H4 (cell line): ENCODE measurements around the gene LMF1. TPM values are rescaled to one million over a fixed set of nuclear protein-coding genes. Genes with fewer than 3 reads are reported as not detected.
"Not testable (repeated sequence)": the region's sequence is repeated elsewhere in the genome, so short reads cannot be mapped to it uniquely, and the experiment has no call there.

Experiments used
- DNase-seq: peaks from one replicate; pipeline ENCODE4 v3.0.0-alpha.2; 2015; ENCODE audit warnings: low spot score
- total RNA-seq: library from RNA; depleted of rRNA; stranded (reverse); fragments of >200 nt; shearing (Covaris generic); gene quantifications from 2 replicates; pipeline ENCODE4 v1.2.3, GENCODE V29; 2014

LMF1 gene
- total RNA-seq, 1 experiment from 2014 or later, result 31.1 TPM

DNA sequence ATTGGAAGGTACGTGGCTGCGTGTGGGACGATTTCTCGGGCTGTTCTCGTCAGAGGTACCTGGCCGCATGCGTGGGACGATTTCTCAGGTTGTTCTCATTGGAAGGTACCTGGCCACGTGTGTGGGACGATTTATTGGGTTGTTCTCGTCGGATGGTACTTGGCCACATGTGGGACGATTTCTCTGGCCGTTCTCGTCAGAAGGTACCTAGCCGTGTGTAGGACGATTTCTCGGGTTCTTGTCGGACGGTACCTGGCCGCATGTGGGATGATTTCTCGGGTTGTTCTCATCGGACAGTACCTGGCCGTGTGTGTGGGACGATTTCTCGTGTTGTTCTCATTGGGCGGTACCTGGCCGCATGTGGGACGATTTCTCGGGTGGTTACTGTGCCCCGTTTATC is 120.1 kb downstream of the LMF1 start:
- no peak for DNase-seq

GRCh38 chr16:848510-849253 is 122.1 kb downstream of the LMF1 start:
- no peak for DNase-seq

DNA sequence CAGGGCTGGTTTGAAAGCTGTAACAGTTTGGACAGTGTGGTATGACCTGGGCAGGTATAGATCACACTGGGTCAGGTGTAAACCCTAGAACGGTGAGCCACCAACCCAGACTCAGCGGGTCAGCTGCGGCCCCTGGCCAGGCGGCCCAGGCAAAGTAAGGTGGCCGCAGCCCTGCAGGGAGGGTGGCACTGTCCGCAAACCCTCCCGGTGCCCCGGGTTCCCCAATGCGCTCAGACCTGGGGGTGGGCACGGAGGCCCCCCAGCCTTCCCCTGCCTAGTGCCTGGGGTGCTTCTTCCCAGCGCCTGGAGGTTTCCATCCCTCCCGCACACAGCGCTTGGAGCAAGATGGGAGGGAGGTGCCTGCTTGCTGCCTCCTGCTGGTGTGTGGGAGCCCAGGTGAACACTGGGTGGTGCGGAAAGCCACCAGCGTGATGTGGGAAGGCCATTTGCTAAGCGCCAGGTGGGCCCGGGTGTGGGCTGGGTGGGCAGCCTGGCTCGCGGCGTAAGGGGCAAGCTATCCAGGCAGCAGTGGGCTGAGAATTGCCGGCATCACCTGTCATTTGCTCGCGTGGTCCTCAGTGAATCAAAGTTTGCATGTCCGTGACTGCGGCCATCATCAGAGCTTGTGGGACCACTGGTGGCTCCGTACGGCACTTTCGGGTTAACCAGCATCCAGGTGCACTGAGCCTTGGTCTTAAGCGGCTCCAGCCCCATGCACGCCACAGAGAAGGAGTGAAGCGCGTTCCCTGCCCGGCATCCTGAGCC is 122.9 kb downstream of the LMF1 start:
- DNase-seq, result no peak

GRCh38 chr16:847151-847550 is 123.6 kb downstream of the LMF1 start:
- DNase-seq, result no peak

- DNase-seq, result no peak
Measured at GRCh38 chr16:845351-845745, 125.4 kb downstream of the LMF1 start.

DNA sequence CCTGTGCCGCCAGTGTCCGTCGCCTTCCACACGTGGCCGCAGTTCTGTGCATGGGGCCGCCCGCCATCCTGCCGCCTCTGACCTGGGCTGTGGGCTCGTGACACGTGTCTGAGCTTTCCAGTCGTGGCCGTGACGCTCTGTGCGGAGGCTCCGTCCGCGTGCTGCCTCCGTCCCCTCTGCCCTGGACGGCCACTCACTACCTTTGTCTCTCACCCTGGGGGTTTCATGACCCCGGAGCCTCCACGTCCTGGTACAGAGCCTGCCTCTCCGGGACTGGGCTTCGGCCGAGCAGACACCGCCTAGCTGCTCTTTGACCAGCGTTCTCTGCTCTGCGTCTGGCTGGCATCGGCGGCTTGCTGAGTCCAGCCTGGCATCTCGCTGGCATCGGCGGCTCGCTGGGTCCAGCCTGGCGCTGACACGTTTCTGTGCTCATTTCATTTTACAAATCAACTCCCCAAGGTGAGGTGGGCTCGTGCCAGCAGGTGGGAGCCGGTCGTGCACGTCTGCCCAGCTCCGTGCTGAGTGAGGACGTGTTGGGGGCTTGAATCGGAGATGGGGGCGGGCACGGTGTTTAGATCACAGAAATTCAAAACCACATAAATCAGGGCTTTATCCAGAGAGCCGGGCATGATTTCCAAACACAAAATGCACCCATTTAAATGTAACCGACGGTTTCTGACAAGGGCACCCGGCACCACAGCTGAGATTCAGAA is 126.0 kb downstream of the LMF1 start:
- DNase-seq, result no peak

DNA sequence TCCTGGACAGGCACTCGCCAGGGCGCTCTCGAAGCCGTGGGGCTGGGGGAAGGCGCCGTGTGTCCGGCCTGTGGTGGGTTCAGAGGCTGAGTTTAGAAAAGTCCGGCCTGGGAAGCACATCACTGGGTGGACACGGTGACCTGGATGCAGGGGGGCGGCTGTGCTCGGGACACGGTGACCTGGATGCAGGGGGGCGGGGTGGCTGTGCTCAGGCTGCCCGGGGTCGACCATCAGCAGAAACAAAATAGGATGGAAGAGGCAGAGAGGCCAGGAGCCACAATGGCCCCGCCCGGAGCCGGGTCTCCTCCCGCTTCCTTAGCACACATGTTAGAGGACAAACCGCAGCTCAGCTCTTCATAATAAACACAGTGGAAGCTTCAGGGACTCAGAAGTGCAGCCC is 127.0 kb downstream of the LMF1 start:
- DNase-seq, result no peak

DNA sequence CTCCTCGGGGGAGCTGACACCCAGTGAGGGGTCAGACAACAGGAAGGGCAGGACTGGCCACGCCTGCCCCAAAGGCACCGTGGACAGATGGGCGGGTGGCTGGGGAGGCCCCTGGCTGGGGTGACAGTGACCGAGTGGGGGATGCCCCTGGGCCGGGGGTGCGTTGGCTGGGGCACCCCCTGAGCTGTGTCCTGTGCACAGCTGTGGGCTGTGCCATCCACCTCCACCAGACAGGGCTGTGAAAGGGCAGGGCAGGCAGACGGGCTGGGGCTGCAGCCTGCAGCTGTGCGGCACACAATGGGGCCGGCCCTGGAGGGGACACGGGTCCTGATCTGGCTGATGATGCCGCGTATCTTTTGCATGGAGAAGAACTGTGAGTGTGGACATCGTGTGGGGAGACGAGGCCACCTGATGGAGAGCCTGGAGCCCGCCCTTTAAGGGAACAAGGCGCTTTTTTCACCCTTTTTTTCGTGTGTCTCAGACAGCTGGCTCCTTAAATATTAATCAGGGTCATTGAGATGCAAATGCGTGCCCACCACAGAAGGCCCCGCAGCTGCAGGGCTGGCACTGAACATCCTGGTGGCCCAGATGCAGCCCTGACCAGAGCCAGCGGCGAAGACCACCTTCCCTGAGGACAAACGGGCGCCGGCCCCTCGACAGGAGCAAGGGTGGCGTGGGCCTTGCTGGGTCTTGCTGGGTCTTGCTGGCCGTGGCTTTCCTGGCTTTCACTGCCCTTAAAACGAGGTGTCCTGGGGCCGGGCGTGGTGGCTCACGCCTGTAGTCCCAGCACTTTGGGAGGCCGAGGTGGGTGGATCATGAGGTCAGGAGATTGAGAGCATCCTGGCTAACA is 127.8 kb downstream of the LMF1 start:
- DNase-seq, result no peak

GRCh38 chr16:842061-842476 is 128.7 kb downstream of the LMF1 start:
- DNase-seq, result no peak

GRCh38 chr16:841455-842060 is 129.2 kb downstream of the LMF1 start:
- no peak for DNase-seq

GRCh38 chr16:840561-841454 is 130.0 kb downstream of the LMF1 start:
- no peak for DNase-seq

DNA sequence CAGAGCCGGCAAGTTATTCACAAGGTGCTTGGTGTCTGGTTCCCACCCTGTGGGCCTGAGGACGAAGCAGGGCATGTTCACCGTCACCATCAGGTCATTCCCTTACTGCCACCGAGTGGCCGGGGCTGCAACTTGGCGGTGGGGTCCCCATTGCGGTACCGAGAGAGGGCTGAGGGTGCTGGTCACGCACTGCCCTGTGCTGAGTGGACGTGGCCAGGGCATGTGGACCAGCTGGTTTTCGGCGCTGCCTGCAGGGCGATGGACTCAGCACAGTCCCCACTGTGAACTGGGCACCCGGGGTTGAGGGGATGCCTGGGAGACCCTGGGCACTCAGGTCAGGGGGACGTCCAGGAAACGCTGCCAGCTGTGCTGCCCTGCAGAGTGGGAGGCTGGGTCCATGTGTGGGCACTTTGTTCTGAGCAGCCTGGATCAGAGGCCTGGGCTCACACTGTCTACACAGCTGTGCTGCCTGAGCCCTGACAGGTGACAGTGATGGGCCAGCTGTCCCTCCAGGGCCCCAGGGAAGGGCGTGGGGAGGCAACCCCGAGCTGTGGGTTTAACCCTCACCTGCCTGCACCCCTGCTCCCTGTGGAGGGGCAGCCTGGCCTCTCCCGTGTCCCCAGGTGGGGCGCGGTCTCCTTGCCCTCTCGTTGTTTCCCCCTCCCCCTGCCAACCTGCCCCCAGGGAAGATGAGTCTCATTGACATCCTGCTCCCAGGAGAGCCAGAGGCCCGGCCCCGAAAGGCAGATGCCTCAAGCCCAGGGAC is 131.0 kb downstream of the LMF1 start:
- no peak for DNase-seq

DNA sequence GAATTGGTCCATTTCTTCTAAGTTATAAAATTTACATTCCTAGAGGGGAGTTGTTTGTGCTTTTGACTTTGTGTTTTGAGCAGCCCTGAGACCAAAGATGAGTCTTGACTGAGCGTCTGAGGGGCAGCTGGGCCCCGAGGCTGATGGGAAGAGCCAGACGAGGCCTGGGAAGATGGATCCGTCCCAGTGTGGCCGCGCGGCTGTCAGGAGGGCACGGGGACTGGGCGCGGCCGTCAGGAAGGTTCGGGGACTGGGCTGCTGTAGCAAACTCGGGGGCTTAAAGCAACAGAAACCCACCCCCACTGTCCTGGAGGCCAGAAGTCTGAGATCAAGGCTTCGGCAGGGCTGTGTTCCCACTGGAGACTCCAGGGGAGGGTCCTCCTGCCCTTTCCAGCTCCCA is 132.0 kb downstream of the LMF1 start:
- no peak for DNase-seq

GRCh38 chr16:836822-837221 is 134.0 kb downstream of the LMF1 start:
- DNase-seq, result not testable (repeated sequence)

DNA sequence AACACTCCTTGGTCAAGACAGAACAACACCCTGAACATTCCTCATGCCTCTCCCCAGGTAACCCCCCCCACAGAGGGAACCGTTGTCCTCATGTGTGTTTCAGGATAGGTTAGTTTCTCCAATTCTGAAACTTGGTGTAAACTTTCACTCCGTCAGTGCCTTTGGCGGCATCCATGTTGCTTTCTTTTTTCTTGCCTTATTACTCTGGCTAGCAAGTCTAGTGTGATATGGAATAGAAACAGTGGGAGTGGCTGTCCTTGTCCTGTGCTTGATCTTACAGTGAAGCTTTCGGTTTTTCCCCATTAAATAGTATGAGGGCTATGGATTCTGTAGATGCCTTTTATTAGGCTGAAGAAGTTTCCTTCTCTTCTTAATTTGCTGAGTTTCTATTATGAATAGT is 134.6 kb downstream of the LMF1 start:
- no peak for DNase-seq

GRCh38 chr16:835373-835772 is 135.4 kb downstream of the LMF1 start:
- DNase-seq, result no peak

- no peak for DNase-seq
Measured at GRCh38 chr16:833411-833810, 137.4 kb downstream of the LMF1 start.

- DNase-seq, result no peak
Measured at GRCh38 chr16:832652-833336, 138.0 kb downstream of the LMF1 start.
